ENCODE results near the gene FAT1.

Gene FAT1

GRCh38 chr4:186569533-186570192 lies 154.0 kb downstream of the FAT1 start:
- no peaks in the 10 kb centered on the region for H3K9me3 Mint-ChIP-seq
- no peak for TF ChIP-seq CTCF (IDR thresholded peaks at IDR 0.05)
- peaks cover 6% of the 10 kb centered on the region for H3K27me3 Mint-ChIP-seq (ENCODE audit: low read depth, poor library complexity)
- no peak overlapping the region for H3K27ac Mint-ChIP-seq
- peaks cover 22% of the 10 kb centered on the region for H3K4me1 Mint-ChIP-seq
- no peak overlapping the region for H3K4me3 Mint-ChIP-seq
- no peaks in the 10 kb centered on the region for H3K36me3 Mint-ChIP-seq (ENCODE audit: low read depth)
- DNase-seq = no peak

GRCh38 chr4:186566068-186566467 lies 157.6 kb downstream of the FAT1 start:
- H3K4me1 Mint-ChIP-seq = peaks cover 16% of the 10 kb centered on the region
- H3K27ac Mint-ChIP-seq = no peak overlapping the region
- no peak for TF ChIP-seq CTCF (IDR thresholded peaks at IDR 0.05)
- no peaks in the 10 kb centered on the region for H3K36me3 Mint-ChIP-seq (ENCODE audit: low read depth)
- no peaks in the 10 kb centered on the region for H3K9me3 Mint-ChIP-seq
- DNase-seq = no peak
- H3K4me3 Mint-ChIP-seq = no peak overlapping the region
- peaks cover 6% of the 10 kb centered on the region for H3K27me3 Mint-ChIP-seq (ENCODE audit: low read depth, poor library complexity)

GRCh38 chr4:186563761-186564160 lies 159.9 kb downstream of the FAT1 start:
- TF ChIP-seq CTCF (IDR thresholded peaks at IDR 0.05) = no peak
- no peak for DNase-seq
- H3K27me3 Mint-ChIP-seq (ENCODE audit: low read depth, poor library complexity) = peaks cover 3% of the 10 kb centered on the region
- no peaks in the 10 kb centered on the region for H3K4me1 Mint-ChIP-seq
- H3K36me3 Mint-ChIP-seq (ENCODE audit: low read depth) = no peaks in the 10 kb centered on the region
- no peak overlapping the region for H3K27ac Mint-ChIP-seq
- H3K4me3 Mint-ChIP-seq = no peak overlapping the region
- peaks cover 8% of the 10 kb centered on the region for H3K9me3 Mint-ChIP-seq

GRCh38 chr4:186561748-186562147 lies 161.9 kb downstream of the FAT1 start:
- TF ChIP-seq CTCF (IDR thresholded peaks at IDR 0.05) = no peak
- H3K36me3 Mint-ChIP-seq (ENCODE audit: low read depth) = no peaks in the 10 kb centered on the region
- no peak overlapping the region for H3K4me3 Mint-ChIP-seq
- no peak for DNase-seq
- no peaks in the 10 kb centered on the region for H3K27me3 Mint-ChIP-seq (ENCODE audit: low read depth, poor library complexity)
- H3K27ac Mint-ChIP-seq = no peak overlapping the region
- peaks cover 8% of the 10 kb centered on the region for H3K9me3 Mint-ChIP-seq
- H3K4me1 Mint-ChIP-seq = peaks cover 10% of the 10 kb centered on the region

GRCh38 chr4:186560647-186561046 lies 163.0 kb downstream of the FAT1 start:
- Mint-ChIP-seq H3K9me3 (peaks cover 8% of the 10 kb centered on the region), H3K36me3 (ENCODE audit: low read depth) (no peaks in the 10 kb centered on the region), H3K4me1 (peaks cover 10% of the 10 kb centered on the region), H3K27me3 (ENCODE audit: low read depth, poor library complexity) (peaks cover 5% of the 10 kb centered on the region), H3K27ac (no peak overlapping the region), H3K4me3 (no peak overlapping the region)
- DNase-seq = no peak
- TF ChIP-seq CTCF (IDR thresholded peaks at IDR 0.05) = no peak

GRCh38 chr4:186557486-186557885 lies 166.2 kb downstream of the FAT1 start:
- Mint-ChIP-seq H3K4me1 (peaks cover 25% of the 10 kb centered on the region), H3K27me3 (ENCODE audit: low read depth, poor library complexity) (peaks cover 22% of the 10 kb centered on the region), H3K4me3 (no peak overlapping the region), H3K9me3 (peaks cover 8% of the 10 kb centered on the region), H3K36me3 (ENCODE audit: low read depth) (no peaks in the 10 kb centered on the region), H3K27ac (no peak overlapping the region)
- no peak for TF ChIP-seq CTCF (IDR thresholded peaks at IDR 0.05)
- peak; percentile 15 for DNase-seq

All from nephron progenitor cell (in vitro differentiated cells).